Keratinocyte (primary cell): ENCODE data around the gene CNTNAP2.

Experiments
- CTCF ChIP-seq, 3 experiments: IDR thresholded peaks in 1 of 3; conservative IDR thresholded peaks in 1 of 3; optimal IDR thresholded peaks in 1 of 3; 2 replicates in 2 of 3; 3 replicates in 1 of 3; pipeline versions ENCODE3 to v1.5.1; 2011; ENCODE audit warnings: low read length in 3 of 3, mild to moderate bottlenecking in 3 of 3, moderate library complexity in 2 of 3, control low read depth in 1 of 3, inconsistent platforms in 1 of 3; ENCODE audit not compliant: insufficient read depth in 2 of 3; ENCODE audit errors: extremely low read depth in 1 of 3
- EZH2 ChIP-seq: IDR thresholded peaks from one replicate; pipeline ENCODE4 v1.6.1; 2012; ENCODE audit warnings: inconsistent platforms, mild to moderate bottlenecking, low read length, moderate library complexity

GRCh38 chr7:146131701-146132100 lies 15.1 kb downstream of the CNTNAP2 start:
- TF ChIP-seq CTCF (optimal IDR thresholded peaks at IDR 0.05 in 1 of 3, IDR thresholded peaks at IDR 0.05 in 1 of 3, conservative IDR thresholded peaks at IDR 0.05 in 1 of 3; ENCODE audit: extremely low read depth in 1 of 3, insufficient read depth in 2 of 3, low read length in 3 of 3) (no peak), EZH2 (no peak)
